HG02852 (cell line): Measurements from ENCODE around the gene C11orf68.

ENCODE experiments used
- ATAC-seq: cut with Tn5 transposase; IDR thresholded peaks from one replicate; pipeline ENCODE4 v1.9.1; 2021; ENCODE audit warnings: mild to moderate bottlenecking, moderate library complexity; ENCODE audit not compliant: unreplicated experiment

C11orf68 gene

DNA sequence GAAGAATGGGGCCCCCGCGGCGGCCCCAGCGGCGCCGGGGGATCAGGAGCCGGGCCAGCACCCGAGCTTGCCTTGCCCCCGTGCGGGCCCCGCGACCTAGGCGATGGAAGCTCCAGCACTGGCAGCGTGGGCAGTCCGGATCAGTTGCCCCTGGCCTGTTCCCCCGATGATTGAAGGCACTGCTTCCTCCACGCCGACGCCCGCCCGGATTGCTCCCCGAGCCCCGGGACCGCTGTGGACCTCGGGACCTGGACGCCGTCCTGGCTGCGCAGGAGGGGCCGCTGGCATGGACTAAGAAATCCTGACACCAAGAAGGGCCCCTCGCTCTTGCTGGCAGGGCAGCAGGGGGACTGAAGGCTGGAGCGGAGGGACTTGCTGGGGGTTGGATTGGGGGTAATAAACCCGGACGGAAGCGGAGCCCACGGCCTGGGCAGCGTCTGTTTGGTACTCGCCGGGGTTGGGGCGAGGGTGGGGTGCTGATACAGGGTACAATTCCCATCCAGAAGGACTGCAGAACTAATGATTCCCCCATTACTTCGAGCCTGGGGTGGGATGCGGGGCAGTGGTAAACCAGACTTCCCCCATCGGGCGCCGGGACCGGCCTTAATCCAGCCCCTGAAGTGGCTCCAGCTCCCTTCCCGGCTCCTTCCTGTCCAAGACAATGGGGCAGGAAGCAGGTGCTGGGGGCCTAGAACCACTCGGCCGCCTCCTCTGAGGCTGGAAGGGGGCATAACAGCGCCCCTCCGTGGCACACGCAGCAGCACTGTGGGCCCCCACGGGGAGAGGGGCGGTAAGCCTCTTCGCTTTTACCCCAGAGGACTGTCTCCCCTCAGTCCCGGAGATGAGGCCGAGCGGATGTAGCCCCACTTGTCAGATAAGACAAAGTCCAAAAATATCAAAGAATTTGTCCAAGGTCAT, 27.4 kb downstream of the C11orf68 start:
- ATAC-seq: no peak

DNA sequence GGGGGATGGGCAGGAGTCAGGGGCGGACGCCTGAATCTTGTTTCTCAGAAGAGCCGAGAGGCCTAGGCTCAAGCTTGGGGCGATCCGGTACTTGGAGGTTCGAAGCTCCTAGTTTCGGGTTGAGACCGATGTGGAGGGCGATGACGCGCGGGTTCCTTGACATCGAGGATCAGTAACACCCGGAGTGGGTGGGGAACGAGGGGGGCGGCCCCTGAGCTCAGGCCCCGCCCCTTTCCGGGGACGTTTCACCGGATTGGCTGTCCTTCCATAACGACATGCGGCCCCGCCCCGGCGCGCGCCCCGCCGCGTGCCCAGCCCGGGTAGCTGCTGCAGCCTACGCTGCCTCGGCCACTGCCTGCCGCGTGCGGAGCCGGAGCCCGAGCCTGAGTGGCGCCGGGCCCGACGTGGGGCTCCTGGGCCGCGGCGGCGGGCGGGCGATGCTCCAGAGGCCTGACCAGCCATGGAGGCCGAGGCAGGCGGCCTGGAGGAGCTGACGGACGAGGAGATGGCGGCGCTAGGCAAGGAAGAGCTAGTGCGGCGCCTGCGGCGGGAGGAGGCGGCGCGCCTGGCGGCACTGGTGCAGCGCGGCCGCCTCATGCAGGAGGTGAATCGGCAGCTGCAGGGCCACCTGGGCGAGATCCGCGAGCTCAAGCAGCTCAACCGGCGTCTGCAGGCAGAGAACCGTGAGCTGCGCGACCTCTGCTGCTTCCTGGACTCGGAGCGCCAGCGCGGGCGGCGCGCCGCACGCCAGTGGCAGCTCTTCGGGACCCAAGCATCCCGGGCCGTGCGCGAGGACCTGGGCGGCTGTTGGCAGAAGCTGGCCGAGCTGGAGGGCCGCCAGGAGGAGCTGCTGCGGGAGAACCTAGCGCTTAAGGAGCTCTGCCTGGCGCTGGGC, 28.3 kb downstream of the C11orf68 start, which contains the start of gene CCDC85B:
Gene CCDC85B, plus strand, starts transcription at position 350 of the 895 bp plus-strand sequence. Its CDS starts 111 bp downstream, at position 461.
- peak; percentile 48 for ATAC-seq

DNA sequence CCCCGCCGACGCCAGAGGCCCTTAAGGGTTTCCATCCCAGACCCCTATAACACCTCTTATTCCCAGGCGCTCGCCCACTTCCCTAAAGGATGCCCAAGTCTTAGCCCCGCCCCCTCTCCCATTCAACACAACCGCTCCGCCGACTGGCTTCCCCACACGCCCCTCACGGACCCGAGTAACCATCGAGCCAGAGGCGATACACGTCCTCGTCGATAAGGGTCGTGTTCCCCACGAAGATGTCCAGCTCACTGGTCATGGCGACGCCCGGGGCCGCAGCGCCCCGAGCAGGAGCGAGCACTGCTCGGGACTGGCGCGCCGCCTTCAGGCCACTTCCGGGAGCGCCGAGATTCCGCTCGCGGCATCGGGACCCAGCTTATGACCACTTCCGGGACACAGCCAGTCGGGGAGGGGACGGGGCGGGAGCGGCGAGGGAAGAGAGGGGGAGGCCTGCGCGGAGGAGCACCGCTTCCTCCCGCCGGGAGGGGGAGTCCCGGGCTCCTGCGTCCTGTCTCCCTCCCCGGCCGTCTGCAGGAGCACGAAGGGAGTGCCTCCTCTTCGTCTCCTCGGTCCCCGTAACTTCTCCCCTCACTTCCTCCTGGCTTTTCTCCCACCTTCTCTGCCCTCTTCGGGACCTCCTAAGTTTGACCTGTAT, 30.6 kb downstream of the C11orf68 start, which contains the start of gene FIBP:
Gene FIBP, minus strand, starts transcription at position 309 of the 652 bp plus-strand sequence. Its CDS starts 53 bp downstream, at position 256.
- ATAC-seq: peak; percentile 51

DNA sequence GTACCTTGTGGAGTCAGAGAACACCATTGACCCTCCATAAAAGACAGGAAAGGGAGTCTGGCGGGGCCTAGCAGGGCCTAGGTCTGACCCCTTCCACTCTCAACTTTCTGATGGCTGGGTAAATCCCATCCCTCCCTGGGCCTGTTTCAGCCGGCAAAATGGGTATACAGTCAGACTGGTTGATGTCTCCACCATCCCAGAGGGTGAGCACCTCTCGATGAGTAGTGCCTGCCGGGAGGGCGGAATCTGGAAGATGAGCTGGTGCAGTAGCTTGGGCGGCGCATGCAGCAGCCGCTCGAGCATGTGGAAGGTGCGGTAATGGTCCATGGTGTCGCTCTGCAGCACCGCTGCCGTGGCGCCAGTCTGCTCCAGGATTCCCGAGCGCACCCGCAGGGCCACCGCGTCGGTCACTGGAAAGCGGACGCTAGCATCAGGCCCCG, 31.1 kb downstream of the C11orf68 start:
- no peak for ATAC-seq

DNA sequence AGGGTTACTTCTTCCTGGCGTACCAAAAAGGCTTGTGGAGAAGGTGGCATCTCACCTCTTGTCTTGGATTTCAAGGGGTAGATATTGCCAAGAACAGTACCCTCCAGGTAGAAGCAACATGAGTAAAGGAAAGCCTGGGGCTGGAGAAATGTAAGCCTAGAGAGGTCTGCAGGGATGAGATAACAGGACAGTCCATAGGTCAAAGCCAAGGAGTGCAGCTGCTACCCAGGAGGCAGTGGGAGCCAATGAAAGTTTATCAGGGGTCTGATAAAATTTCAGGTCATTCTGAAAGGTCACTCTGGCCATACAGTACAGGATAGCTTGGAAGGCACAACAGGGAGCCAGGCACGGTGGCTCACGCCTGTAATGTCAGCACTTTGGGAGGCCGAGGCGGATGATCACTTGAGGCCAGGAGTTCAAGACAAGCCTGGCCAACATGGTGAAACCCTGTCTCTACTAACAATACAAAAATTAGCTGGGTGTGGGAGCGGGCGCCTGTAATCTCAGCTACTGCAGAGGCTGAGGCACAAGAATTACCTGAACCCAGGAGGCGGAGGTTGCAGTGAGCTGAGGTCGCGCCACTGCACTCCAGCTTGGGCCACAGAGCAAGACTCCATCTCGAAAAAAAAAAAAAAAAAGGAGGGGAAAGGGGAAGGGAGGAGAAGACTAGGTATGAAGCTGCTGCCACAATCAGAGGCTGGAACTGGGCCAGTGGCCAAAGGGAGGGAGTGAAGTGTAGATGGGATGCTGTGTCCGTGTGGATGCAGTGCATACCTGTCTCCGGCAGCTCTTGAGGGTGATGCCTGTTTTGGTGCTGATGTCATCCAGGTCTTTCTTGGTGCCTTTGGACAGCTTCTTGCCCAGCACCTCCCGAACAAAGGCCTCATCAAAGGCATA, 31.8 kb downstream of the C11orf68 start:
- no peak for ATAC-seq

DNA sequence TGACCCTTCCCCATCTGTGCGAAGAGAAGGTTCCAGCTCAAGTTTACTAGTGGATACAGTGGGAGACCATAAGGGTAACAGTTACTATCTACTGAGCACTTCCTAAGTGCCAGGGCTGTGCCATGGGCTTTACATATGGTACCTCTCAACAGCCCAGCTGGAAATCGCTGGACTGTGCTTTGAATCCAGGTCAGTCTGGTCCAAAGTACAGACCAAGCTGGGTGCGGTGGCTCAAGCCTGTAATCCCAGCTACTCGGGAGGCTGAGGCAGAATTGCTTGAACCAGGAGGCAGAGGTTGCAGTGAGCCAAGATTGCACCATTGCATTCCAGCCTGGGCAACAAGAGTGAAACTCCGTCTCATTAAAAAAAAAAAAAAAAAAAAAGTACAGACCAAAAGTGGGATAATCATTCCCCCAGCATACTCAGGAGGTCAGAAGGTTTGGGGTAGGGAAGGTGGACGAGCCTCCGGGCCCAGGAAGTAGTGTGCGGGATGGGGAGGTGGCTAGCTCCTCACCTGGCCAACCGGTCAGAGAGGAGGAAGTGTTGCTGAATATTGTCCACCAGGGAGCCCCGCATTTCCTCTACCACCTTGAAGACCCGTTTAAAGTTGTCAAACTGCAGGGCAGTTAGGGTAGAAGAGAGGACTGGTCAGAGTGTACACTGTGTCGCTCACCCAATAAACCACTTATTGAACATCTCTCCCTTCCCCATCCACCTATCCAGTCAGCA, 32.9 kb downstream of the C11orf68 start:
- ATAC-seq: no peak

DNA sequence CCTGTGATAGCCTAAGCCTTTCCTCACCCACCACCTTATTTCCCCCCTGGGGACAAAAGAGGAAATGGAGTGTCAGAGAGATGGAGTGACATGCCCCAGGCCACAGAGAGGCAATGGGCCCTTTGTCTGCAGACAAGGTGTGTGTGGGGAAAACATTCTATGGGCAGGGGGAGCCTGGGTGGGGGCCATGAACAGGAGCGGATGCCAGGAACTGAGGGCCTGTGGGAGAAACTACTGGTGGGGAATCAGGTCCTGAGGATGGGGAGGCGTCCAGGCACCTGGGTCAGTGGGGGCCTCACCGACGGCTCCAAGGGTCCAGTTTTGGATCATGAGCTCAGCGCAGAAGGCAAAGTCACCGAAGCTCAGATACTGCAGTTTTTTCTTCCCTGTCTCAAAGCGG, 33.6 kb downstream of the C11orf68 start:
- no peak for ATAC-seq

DNA sequence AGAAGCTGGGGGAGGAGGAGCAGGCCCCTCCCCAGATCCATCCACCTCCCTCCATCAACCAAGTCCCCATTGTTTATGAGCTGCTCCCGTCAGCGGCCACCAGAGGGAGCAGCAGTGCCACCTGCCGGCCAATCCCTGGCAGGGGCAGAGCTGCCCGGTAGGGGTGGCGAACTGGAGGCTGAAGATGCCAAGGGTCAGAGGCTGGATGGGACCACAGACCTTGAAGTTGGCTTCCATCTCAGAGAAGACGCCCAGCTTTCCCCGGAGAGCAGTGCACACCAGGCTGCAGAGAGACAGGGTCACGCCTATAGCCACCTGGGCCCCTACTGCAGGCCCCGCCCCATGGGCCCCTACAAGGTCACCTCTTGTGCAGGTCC, 34.2 kb downstream of the C11orf68 start:
- peak; percentile 42 for ATAC-seq

DNA sequence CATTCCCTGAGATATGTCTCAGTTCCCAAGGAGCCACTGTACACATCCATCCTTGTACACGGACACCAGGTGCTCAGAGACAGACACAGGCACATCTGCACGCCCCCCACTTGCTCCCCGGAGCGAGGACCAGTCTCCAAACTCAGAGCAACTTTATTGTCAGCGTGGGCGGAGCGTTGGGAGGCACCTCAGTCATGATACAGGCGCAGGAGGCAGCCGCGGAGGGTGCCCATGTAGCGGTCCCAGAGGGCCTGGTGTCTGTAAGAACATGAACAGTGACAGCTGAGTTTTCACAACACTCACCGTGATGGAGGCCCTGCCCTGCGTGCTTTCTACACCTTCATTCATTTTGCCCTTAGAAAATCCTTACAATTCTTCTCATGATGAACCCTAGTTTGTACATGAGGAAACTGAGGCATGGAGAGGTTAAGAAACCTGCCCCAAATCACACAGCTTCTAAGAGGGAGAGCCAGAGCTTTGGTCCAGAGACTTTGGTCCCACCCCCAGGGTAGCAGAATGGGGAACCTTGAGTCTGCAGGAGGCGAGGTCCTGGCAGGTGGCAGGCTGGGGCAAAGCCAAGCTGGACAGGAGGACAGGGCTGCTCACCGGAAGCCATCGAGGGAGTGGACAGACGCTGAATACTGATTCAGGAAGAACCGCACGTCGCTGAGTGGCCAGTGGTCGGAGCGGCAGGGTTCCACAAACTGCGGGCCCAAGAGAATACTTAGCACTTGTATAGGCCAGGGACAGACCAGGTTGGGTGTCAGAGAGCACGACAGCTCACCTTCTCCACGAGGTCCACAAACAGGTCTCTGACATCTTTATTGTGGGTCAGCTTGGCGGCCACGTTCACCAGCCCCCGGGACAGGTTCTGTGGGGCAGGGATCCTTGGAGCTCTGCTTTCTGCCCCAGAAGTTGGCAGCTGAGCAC, 34.8 kb downstream of the C11orf68 start:
- ATAC-seq: no peak

DNA sequence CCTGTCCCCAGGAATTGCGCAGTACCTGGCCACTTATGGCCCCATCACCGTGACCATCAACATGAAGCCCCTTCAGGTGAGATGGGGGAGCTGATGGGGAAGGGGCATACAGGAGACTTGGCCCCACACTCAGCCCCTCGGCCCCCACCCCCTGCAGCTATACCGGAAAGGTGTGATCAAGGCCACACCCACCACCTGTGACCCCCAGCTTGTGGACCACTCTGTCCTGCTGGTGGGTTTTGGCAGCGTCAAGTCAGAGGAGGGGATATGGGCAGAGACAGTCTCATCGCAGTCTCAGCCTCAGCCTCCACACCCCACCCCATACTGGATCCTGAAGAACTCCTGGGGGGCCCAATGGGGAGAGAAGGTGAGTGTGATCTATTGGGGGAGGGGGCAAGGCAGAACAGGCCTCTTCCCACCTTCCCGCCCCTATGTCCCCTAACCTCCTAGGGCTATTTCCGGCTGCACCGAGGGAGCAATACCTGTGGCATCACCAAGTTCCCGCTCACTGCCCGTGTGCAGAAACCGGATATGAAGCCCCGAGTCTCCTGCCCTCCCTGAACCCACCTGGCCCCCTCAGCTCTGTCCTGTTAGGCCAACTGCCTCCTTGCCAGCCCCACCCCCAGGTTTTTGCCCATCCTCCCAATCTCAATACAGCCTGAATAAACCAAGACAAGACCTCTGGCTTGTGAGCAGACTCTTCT, 35.7 kb downstream of the C11orf68 start:
- ATAC-seq: no peak

DNA sequence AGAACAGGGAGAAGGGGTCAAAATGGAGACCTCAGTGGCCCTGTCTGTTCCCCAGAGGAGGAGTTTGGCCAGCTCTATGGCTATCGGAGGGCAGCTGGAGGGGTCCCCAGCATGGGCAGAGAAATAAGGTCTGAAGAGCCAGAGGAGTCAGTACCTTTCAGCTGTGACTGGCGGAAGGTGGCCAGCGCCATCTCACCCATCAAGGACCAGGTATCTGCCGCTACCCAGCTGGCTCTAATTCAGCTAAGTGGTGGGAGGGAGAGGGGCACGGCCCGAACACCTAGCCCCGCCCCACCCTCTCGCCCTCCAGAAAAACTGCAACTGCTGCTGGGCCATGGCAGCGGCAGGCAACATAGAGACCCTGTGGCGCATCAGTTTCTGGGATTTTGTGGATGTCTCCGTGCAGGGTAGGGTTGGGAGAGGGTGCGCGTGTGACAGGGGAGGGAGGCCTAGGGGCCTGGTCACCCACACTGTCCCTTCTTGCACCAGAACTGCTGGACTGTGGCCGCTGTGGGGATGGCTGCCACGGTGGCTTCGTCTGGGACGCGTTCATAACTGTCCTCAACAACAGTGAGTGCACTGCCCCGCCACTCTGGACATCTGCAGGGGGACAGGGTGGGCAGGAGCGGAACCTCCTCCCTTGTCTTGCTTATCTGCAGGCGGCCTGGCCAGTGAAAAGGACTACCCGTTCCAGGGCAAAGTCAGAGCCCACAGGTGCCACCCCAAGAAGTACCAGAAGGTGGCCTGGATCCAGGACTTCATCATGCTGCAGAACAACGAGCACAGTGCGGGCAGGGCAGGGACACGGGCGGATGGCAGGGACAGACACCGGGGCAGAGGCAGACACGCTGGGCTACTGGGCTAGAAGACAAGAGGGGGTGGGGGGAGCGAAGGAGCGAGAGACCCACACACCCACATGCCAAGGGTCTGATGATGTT, 36.5 kb downstream of the C11orf68 start:
- ATAC-seq: no peak

DNA sequence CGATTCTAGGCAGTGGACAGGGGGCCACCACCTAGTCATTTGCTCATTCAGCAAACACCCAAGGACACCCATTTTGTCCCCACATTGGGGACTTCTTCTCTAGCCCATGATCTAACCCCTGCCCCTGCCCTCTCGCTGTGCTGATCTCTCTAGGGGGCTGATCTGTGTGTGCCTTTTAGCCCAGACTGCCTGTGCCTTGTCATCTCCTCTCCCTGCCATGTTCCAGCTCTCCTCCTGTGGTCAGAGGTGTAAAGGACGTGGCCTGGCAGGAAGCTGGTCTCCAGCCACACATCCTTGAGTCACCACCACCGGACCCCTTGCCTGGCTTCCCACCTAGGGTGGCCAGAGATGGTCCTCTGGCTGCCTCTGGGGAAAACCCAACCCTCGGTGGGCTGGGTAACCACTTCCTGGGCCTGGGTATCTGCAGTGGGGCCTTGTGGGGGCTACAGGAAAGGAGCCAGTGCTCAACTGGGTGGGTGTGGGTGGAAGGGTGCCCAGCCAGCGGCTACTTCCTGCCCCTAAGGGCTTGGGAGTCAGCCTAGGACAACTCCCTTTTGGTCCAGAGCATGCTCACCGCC, 37.9 kb downstream of the C11orf68 start:
- ATAC-seq: no peak

DNA sequence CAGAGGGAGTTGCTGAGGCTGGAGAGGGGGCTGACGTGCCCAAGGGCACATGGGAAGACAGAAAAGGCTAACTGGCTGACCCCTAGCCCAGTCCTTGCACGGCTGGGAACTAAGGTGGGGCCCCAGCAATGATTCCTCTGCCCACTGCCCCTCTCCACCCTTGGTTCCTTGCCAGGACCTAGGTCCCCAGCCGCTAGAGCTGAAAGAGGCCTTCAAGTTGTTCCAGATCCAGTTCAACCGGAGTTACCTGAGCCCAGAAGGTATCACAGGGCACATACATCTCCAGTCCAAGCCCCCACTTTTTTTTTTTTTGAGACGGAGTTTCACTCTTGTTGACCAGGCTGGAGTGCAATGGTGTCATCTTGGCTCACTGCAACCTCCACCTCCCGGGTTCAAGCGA, 38.8 kb downstream of the C11orf68 start:
- no peak for ATAC-seq

DNA sequence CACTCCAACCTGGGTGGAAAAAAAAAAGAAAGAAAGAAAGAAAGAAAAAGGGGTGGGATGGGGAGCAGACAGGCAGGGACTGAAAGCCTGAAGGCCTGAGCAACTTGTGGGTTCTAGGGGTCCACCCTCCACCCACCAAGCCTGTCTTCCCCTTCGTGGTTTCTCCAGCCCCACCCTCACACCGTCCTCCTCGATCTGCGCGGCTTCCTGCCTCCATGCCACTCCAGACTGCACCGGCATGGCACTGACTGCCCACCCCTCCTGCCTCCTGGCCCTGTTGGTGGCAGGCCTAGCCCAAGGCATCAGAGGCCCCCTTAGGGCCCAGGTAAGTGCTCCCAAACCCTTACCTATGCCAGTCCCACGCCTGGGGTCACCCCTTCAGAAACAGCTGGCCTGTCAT, 39.2 kb downstream of the C11orf68 start, which contains the start of gene CTSW:
Gene CTSW, plus strand, starts transcription at position 221 of the 400 bp plus-strand sequence. Its CDS starts 18 bp downstream, at position 239.
- ATAC-seq: no peak

DNA sequence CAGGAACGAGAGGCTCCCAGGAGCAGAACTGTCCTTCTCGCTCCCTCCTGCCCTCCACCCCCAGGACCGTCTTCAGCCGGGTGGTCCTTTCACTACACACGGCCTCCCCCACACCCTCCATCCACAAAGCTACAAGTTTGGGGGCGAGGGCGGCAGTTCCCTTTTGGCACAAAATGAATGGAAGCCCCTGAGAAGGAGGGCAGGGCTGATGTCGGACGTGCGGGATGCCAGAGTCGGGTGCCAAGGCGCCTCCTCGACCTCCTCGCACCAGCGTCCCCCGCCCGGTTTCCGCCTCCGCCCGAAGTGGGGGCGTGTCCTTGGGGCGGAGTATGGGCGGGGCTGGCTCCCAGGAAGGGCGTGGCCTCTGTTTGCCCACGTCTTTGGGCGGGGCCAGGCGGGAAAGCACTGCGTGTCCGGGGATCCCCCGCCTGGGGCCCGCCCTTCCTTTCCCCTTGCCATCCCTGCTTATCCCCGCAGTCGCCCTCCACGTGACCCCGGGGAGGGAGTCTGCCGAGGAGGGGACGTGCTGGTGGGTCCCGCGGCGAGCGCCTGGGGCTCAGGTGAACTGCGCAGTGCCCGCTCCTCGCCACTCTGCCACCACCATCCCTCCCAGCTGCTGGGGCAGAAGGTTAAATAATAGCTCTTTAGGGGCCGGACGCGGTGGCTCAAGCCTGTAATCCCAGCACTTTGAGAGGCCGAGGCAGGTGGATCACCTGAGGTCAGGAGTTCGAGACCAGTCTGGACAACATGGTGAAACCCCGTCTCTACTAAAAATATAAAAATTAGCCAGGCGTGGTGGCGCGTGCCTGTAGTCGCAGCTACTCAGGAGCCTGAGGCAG, 45.3 kb downstream of the C11orf68 start:
- peak; percentile 73 for ATAC-seq
